ENCODE measurements around the gene ZC3H12A.

The ZC3H12A gene

DNA sequence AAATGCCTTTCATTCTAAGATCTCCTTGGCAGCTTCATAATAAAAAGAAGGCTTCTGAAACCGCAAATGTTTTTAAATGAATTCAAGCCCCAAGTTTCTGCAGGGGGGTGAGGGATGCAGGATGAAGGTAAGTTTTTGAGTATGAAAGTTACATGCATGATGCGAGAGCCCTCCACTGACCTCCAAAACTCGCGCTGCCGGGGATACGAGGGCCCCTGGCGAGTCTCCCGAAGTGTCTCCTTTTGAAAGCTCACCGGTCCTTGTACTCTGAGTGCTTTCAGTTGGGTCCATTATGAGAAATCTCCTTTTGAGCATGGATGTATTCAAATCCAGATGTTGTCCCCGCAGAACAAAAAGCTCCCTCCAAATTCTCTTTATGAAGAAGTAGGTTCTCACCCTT lies 18.9 kb upstream of the ZC3H12A start:
- DNase-seq (ENCODE audit: low read depth in 2 of 2), result no peak

GRCh38 chr1:37456614-37457013 lies 17.8 kb upstream of the ZC3H12A start:
- no peak for DNase-seq (ENCODE audit: low read depth in 2 of 2)

DNA sequence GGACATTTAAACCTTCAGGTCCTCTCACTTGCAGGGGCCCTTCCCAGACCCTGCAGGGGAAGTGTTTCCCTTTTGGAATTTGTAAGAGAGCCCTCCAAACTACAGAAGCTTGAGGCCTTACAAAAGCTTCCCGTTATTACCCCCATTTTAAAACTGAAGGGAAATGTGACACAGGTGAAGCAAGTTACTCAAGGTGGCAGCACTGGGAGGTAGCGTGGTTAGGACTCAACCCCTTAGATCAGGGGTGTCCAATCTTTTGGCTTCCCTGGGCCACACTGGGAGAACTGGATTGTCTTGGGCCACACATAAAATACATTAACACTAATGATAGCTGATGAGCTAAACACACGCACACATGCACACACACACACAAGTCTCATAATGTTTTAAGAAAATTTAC lies 15.8 kb upstream of the ZC3H12A start:
- DNase-seq (ENCODE audit: low read depth in 2 of 2), result no peak

DNA sequence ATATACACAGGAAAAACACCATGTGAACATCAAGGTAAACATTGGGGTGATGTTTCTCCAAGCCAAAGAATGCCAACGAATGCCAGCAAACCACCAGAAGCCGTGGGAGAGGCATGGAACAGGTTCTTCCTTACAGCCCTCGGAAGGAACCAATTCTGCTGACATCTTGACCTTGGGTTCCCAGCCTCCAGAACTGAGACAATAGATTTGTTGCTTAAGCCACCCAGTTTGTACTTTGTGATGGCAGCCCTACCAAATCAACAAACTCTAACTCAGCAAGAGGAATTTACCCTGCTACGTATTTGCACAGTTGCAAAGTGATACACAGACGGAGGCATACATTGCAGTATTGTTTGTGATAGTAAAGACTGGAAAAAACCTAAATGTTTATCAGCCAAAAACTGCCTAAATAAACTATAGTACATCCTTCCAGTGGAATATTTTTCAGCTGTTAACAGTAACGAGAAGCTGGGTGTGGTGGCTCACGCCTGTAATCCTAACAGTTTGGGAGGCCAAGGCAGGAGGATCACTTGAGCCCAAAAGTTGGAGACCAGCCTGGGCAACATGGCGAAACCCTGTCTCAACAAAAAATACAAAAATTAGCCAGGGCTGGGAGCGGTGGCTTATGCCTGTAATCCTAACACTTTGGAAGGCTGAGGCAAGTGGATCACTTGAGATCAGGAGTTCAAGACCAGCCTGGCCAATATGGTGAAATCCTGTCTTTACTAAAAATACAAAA lies 12.5 kb upstream of the ZC3H12A start:
- DNase-seq (ENCODE audit: low read depth in 2 of 2), result no peak

DNA sequence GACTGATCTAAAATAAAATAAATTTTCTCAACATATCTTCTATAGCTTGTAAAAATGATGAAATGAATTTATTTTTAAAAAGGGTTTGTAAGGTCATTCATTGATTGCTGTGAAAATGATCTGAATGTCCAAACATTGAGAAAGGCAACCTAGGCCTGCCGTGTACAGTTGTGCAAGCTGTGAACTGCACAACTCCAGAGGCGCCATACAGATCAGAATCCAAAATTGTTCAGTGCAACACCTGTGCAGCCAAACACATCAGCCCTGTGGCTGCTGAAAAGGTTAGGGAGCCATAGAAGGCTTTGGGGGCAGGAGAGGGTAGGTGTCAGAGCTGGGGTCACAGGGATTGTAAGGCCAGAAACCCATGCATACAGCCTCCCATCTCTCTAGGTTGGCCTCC lies 9.9 kb upstream of the ZC3H12A start:
- no peak for DNase-seq (ENCODE audit: low read depth in 2 of 2)

- DNase-seq (ENCODE audit: low read depth in 2 of 2), result no peak
These were observed 8.5 kb upstream of the ZC3H12A start for GRCh38 chr1:37465593-37466517.

- DNase-seq (ENCODE audit: low read depth in 2 of 2), result no peak
These were observed 6.3 kb upstream of the ZC3H12A start for GRCh38 chr1:37468037-37468436.

GRCh38 chr1:37469386-37469785 lies 5.0 kb upstream of the ZC3H12A start:
- DNase-seq (ENCODE audit: low read depth in 2 of 2), result no peak

DNA sequence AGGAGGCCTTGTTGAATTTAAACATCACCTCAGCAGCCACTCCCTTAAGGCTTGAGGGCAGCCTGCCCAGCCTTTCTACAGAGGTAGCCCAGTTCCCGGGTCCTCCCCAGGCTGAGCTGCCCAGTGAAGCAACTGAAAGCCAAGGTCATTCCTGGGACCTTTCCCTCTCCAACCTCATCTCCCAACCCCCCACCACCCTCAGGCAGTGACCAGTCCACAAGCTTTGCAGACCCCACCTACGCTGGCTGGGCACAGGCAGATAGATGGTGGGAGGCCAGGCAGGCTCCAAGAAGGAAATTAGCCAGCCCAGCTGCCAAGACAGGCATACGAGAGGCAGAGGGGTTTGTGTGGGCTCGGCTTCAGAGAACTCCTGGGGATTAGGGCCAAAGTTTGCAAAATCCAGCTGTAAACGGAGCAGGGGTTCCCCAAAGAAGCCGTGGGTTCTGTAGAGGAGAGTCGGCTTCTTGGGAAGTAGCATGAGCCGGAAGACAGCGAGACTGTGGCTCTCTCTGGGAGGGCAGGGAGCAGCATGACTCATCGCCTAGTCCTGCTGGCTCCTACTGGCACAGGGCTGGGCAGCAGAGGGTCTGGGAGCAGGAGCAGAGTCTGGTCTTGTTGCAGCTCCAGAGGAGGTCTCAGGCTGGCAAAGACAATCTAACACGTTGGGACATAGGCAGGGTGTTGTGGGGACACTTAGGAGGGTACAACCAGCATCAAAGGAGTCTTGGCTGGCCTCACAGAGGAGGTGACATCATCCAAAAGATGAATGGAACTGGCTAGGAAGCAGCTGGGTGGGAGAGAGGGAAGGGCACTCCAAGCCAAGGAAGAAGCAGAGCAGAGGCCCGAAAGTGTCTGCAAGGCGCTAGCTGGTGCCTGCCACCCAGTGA lies 2.8 kb upstream of the ZC3H12A start:
- DNase-seq (ENCODE audit: low read depth in 2 of 2), result no peak

DNA sequence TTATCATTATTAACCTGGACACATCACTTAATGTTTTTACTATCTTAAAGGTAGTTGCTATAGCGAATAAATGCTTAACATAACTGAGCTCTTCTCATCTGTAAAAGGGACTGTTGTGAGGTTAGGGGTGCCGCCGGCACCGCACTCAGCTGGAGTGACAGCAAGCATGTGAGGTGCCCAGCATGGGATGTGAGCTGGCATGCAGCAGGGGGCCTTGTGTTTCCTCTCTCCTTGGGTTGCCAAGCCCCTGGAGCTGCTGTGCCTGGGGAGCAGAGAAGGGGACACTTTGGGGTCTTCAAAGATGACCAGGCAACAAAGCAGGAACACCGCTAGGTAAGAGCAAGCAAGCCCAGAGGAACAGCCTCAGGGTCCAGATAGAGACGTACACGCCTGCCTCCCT lies 2.1 kb upstream of the ZC3H12A start:
- no peak for DNase-seq (ENCODE audit: low read depth in 2 of 2)

GRCh38 chr1:37472994-37473393 lies 1.4 kb upstream of the ZC3H12A start:
- DNase-seq (ENCODE audit: low read depth in 2 of 2), result no peak

DNA sequence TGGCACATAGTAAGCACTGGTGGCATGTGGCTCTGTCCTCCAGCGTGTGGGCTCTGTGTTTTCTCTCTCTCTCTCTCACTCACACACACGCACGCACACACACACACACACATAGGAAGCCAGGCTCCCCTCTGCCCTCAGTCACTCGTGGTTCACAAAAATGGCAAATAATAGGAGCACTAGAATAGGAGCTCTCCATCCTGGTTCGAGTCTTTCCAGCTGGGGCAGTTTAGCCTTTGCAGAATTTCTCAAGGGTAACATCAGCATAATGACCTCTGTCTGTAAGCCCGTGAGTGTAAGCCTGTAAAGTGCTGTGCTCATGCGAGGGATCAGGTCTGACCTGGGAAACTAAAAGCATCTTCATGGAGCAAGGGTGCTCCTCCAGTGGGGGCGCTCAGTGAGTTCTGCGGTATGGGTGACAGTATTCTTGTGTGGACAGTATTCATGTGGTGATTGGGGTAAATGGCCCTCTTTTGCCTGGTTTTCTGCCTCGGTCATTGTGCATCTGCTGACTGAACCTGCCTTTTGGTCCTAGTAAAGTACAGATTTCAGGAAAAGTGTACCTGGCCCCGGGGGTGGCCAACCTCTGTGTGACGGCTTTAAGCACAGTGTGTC lies 842 bp upstream of the ZC3H12A start:
- no peak for DNase-seq (ENCODE audit: low read depth in 2 of 2)

DNA sequence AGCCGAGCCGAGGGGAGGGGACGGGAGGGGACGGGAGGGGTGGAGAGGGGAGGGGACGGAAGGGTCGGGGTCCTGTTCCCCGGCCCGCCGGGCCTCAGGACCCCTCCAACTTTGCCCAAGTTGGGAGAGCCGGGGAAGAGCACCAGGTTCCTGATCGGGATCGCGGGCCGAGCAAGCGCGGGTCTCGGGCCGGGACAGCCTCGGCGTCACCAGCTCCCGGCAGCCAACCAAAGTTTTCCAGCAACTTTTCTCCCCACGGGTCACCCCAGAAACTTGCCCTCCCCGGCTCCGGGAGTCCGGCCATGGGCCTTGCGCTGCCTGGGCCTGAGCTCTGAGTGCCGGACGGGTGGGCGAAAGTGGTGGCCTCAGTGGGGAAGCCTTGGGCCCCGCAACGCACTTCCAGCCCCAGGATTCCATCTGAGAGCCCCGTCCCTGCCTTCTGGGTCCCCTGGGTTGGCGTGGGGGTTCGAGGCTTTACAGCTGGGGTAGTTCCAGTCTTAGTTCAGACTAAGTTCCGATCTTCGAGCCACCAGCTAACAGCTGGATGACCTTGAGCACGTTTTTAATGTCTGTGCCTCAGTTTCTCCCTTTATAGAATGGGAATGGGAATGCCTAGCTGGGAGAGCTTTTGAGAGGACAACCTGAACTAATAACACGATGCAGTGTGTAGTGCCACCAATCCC lies 458 bp downstream of the ZC3H12A start:
- no peak for DNase-seq (ENCODE audit: low read depth in 2 of 2)

DNA sequence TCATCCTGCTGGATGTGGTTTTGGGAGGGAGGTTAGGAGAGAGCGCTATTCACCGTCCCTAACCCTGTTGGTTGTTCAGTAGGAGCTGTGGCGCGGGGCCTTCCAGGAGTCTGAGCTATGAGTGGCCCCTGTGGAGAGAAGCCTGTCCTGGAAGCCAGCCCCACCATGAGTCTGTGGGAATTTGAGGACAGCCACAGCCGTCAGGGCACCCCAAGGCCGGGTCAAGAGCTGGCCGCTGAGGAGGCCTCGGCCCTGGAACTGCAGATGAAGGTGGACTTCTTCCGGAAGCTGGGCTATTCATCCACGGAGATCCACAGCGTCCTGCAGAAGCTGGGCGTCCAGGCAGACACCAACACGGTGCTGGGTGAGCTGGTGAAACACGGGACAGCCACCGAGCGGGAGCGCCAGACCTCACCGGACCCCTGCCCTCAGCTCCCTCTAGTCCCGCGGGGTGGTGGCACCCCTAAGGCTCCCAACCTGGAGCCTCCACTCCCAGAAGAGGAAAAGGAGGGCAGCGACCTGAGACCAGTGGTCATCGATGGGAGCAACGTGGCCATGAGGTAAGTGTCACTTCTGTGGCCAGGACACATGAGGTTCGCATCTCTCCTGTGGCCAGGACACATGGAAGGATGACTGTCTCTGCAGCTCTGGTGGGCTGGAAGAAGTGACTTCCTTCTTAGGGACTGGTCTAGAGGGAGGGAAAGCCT lies 1.2 kb downstream of the ZC3H12A start:
- no peak for DNase-seq (ENCODE audit: low read depth in 2 of 2)

DNA sequence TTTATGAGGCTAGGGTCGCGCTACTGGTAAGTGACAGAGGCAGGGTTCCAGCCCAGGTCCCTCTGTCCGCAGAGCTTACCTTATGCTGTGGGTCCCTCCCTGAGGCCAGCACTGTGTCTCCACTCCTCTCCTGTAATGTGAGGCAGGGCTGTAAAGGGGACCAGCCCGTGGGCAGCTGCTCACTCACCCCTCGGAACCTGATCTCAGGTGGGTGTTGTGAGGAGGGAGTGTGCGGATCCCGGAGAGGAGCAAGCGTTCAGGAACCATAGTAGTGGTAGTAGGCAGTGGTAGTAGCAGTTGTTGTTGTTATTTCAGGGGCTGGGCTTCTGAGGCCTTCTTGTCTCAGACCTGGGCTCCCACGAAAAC lies 1.7 kb downstream of the ZC3H12A start:
- DNase-seq (ENCODE audit: low read depth in 2 of 2), result no peak

DNA sequence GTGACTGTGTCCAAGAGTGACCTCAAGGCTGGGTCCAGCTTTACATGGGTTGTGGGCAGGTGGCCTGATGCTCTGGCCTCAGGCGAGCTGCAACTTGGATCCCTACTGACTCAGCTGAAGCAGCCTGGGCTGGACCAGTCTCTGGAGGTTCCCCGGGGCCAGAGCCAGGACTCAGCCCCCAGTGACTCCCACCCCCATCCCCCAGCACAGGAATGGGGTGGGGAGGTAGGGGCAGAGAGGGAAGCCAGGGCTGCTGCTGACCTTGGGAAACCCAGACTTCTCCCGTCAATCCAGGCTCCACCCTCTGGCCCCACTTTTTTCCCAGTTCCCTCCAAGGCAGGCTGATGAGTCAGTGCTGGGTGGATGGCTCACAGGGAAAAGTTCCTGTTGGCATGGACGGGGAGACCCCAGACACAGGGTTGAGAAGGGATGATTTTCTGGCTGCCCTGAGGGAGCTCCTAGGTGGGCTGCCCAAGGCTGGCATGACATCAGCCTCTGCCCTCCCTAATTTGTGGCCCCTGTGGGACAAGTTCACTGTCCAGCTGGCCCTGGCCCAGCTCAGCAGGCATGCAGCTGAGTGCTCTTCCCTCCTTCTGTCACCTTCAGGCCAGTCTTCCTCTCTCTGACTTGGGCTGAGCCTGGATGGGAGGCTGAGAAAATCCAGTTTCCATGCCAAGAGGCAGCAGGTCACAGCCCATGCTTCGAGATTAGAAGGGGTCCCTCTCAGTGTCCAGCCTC lies 2.2 kb downstream of the ZC3H12A start:
- no peak for DNase-seq (ENCODE audit: low read depth in 2 of 2)

DNA sequence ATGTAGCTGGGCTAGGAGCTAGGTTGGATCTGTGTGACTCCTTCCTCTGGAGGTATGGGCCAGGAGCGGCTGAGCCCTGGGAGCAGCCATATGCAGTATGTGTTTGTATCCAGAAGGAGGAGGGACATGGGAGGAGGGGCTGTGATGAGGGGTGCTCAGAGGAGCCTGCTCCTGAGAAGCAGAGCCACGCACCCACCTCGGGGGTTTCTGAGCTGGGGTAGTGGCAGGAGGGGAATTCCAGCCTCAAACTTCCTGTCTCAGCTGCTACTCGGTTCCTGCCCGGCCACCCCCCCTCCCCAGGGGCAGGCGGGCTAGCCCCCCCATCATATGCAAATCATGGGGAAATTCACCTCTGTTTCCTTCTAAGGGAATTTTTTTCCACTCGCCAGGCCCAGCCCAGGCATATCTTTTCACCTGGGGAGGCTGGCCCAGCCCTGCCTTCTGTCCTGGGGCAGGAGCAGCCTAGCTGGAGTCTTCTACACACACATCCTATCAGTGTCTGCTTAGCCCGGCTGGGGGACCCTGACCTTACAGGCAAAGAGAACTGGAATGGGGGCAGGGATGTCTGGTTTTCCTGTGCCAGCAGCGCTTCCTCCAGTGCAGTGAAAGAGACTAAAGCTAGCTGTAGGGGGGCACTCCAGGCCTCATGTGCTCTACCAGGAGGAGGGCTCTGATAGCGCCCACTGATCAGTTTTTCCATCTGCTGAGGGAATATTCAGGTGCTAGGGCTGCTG lies 3.0 kb downstream of the ZC3H12A start:
- DNase-seq (ENCODE audit: low read depth in 2 of 2), result peak; percentile 71

DNA sequence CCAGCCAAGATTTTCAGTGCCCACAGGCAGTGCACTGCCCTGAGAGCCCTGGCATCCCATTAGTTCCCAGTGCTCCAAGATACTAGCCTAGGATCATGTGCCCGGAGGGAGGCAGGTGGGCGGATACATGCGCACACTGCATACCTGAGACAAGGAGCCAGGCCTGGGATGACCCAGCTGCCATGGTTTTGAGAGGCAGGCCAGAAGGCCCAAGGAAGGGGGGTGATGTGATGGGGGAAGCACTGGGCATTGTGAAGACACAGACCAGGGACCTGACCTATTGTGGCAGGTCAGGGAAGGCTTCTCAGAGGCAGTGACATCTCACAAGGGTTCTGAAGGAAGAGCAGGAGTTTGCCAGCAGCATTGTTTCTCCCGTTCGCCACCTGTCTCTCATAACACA lies 3.6 kb downstream of the ZC3H12A start:
- no peak for DNase-seq (ENCODE audit: low read depth in 2 of 2)

DNA sequence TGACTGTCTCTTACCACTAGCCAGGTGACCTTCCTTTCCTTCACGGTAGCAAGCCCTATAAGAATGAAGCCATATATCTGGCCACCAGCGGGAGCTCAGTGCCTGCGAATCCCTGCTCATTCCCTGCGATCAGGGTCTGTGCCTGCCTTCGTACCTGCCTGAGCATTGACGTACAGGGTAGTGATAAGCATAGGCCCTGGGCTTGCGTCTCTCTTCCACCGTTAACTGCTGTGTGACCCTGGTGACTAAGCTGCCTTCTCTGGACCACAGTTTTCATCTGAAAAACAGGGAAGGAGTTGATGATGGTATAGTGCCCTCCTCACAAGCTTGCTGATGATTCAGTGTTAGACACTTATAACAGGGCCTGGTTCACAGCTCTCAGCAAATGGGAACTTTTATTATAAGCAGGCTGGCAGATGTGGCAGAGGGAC lies 4.1 kb downstream of the ZC3H12A start:
- DNase-seq (ENCODE audit: low read depth in 2 of 2), result peak in 1 of 2 donors; percentile 55

Measured in stimulated activated CD4-positive, alpha-beta T cell treated with anti-CD3 and anti-CD28 coated beads, Interleukin-15, amount 100 ng/mL, for 48 hours (primary cell).